Neuron (in vitro differentiated cells): Measurements from ENCODE around the gene HOXB7.

Experiments used
- H2AFZ ChIP-seq: one replicate; pipeline ENCODE4 v1.6.1; 2013; ENCODE audit warnings: low read depth, mild to moderate bottlenecking, inconsistent platforms, low read length, moderate library complexity
- H3K27me3 ChIP-seq: one replicate; pipeline ENCODE4 v1.6.1; 2013; ENCODE audit warnings: low read length; ENCODE audit not compliant: insufficient read depth
- H3K36me3 ChIP-seq: one replicate; pipeline ENCODE4 v1.6.1; 2013; ENCODE audit warnings: low read length; ENCODE audit not compliant: insufficient read depth
- H3K4me1 ChIP-seq: one replicate; pipeline ENCODE4 v1.6.1; 2013; ENCODE audit warnings: low read length; ENCODE audit not compliant: insufficient read depth
- H3K4me3 ChIP-seq: 2 replicates; pipeline ENCODE4 v1.5.1; 2013; ENCODE audit warnings: mild to moderate bottlenecking, low read length, moderate library complexity
- H3K9me3 ChIP-seq: one replicate; pipeline ENCODE4 v1.6.1; 2013; ENCODE audit warnings: low read length

HOXB7 gene

GRCh38 chr17:48561884-48562810, 48.7 kb downstream of the HOXB7 start:
- H3K4me3 ChIP-seq: no peak overlapping the region
- no peak overlapping the region for H2AFZ ChIP-seq
- no peaks in the 10 kb centered on the region for H3K4me1 ChIP-seq
- no peaks in the 10 kb centered on the region for H3K36me3 ChIP-seq
- peaks cover 95% of the 10 kb centered on the region for H3K27me3 ChIP-seq
- no peaks in the 10 kb centered on the region for H3K9me3 ChIP-seq

DNA sequence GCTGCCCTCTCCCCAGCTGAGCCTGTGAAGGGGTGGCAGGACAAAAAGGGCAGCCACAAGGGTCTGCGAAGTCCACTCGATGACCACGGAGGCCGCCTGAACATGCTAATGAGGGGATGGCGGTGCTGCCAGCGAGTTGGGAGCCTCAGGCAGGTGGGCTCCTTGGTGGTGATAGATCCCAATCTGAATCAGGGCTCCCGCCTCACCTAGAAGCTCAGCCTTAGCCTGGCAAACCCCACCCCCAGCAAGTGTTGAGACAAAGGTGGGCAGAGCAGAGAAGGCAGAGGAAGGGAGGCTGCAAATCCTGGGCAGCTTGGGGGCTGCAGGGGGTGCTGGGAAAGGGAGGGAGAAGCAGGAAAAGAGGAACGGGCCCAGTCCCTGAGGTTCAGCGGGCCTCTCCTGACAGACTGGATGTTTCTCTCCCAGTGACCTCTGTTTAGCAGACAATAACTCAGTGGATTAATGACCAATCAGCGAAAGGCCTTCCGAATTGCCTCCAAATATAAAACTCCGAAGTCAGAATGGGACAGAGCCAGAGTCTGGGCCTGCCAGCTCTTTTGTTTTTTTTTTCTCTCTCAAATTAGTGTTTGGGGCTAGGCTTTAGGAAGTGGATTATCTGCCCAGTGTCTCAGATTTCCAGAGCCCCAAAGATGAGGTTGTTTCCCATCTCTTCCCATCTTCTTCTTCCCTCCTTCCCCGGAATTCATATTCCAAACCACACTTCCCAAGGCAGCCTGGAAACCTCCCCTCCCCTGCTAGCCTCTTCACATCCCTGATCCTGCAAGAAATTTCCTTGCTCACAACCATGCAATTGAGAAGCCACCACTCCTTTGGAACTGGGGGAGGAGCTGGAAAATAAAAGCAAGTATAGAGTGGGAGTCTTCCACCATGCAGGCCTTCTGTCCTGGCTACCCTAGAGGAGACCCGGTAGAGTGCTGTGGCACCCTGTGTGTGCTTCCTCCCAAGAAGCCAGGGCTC, 50.7 kb downstream of the HOXB7 start:
- H3K36me3 ChIP-seq: no peaks in the 10 kb centered on the region
- H2AFZ ChIP-seq: no peak overlapping the region
- no peak overlapping the region for H3K4me3 ChIP-seq
- no peaks in the 10 kb centered on the region for H3K9me3 ChIP-seq
- H3K27me3 ChIP-seq: peaks cover 93% of the 10 kb centered on the region
- H3K4me1 ChIP-seq: no peaks in the 10 kb centered on the region

GRCh38 chr17:48559122-48559839, 51.5 kb downstream of the HOXB7 start:
- H2AFZ ChIP-seq: no peak overlapping the region
- H3K4me1 ChIP-seq: no peaks in the 10 kb centered on the region
- H3K27me3 ChIP-seq: peaks cover 93% of the 10 kb centered on the region
- no peaks in the 10 kb centered on the region for H3K36me3 ChIP-seq
- H3K9me3 ChIP-seq: no peaks in the 10 kb centered on the region
- H3K4me3 ChIP-seq: no peak overlapping the region

DNA sequence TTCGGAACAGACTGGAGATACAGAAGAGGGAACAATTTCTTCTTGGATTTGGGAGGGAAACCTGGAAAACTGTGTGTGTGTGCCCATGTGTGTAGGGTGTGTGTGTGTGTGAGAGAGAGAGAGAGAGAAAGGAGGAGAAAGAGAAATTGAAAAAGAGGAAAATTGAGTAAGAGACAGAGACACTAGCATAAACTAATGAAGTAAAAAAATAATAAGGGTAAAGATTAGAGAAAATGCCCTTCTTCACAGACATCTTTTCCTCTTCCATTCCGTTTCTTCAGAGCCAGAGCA, 52.0 kb downstream of the HOXB7 start:
- H2AFZ ChIP-seq: no peak overlapping the region
- H3K4me3 ChIP-seq: no peak overlapping the region
- H3K27me3 ChIP-seq: peaks cover 97% of the 10 kb centered on the region
- no peaks in the 10 kb centered on the region for H3K36me3 ChIP-seq
- H3K4me1 ChIP-seq: no peaks in the 10 kb centered on the region
- H3K9me3 ChIP-seq: no peaks in the 10 kb centered on the region

DNA sequence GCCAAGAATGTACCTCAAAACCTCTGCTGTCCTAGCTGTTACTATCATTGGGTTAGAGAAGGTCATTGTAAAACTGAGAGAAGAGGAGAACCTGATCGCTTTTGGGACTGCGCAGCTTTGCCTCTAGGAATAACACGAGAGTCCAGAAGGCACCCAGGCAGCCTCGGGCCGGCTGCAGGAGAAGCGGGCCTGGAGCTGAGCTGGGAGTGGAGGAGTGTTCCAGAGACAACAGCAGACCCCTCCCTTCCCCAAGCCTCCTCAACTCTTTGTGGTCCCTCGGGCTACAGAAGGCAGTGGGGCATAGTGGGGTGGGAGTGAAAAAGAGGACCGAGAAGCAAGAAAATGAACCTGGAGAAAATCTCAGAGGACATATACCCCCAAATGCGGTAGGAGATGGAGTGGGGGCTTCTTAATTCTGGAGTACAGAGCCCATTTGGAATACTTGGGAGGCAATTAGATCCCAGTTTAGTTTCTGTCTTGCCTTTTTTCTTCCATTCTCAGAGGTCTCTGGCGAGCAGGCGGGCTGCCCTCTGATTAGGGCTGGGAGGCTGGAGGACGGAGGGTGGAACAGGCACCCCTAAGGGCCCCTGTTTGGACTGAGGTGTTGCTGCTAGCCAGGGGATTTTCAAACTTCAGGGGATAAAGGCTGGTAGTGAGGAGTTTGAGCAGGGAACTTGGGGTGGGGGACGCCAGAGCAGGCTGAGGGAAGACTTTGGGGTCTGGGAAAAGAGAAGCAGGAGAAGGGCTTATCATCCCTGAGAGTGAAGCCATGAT, 52.6 kb downstream of the HOXB7 start:
- Histone ChIP-seq H3K36me3 (no peaks in the 10 kb centered on the region), H3K9me3 (no peaks in the 10 kb centered on the region), H3K27me3 (peaks cover 96% of the 10 kb centered on the region), H3K4me1 (no peaks in the 10 kb centered on the region), H3K4me3 (no peak overlapping the region), H2AFZ (no peak overlapping the region)
